NCI-H1092 treated with DMSO at 0.1 percent for 48 hours (cell line): ENCODE data around the gene SSX7.
"Not testable (repeated sequence)": the region's sequence is repeated elsewhere in the genome, so short reads cannot be mapped to it uniquely, and the experiment has no call there.

Experiments
- DNase-seq: peaks from one replicate; lab custom pipeline; 2025; lab: John Stamatoyannopoulos, UW

Gene SSX7

DNA sequence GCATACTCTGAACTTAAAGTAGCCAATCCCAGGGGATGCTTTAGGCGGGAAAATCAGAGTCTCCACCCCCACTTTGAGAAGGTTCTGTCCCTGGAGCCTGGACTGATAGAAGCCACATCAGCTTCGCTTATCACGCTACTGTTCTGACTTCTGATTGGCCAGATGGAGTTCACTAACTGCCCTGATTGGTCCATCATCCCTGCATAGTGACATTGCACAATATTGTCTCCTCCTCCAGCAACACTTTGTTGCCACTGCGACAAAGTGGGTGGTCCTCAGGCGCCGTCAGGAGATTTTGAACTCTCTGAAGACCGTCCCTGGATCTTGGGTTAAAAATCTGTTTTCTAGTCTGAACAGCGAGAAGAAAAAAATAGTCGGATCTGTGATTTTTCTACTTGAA, at the start of gene SSX7:
TSS of gene SSX7 (minus strand) at position 101 of the 400 bp plus-strand sequence. CDS start 1,428 bp downstream, outside the sequence.
- not testable (repeated sequence) for DNase-seq

DNA sequence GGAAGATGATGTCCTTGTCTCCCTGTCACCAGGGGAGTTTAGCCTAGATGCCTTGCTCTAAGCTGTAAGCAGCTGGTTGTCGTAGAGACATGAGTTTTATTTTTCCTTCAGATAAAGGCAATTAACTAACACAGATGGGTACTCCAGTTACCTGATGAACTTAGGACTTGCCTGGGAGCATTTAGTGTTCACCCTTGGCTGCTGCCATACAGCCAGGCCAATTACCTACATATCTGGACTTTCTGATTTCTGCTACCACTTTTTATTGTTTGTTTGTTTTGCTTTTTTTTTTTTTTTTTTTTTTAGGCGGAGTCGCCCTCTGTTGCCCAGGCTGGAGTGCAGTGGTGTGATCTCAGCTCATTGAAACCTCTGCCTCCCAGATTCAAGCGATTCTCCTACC, 37.3 kb upstream of the SSX7 start:
- not testable (repeated sequence) for DNase-seq

DNA sequence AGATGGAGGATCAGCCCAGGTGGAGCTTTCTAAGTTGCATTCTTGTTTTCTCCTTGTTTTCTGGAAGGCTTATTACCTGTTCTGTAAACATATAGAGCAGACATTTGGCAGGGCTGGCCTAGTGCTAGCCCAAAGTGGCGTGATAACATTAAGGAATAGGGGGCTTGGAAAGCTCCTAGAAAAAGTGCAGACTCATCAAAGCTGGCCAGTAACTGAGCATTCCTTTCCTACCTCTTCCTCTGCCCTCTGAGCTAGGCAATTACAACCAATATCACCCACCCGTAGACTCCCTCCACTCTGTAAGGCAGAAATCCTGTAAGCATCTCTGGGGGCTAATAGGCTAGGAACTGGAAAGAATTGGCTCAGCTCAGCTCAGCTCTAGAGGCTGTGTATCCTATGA, 7.5 kb upstream of the SSX7 start:
- not testable (repeated sequence) for DNase-seq

- not testable (repeated sequence) for DNase-seq
Observed at GRCh38 chrX:52655475-52655874, 775 bp upstream of the SSX7 start.

GRCh38 chrX:52650676-52651075, 4.0 kb downstream of the SSX7 start:
- not testable (repeated sequence) for DNase-seq

- DNase-seq, result not testable (repeated sequence)
Observed at GRCh38 chrX:52648956-52649355, 5.7 kb downstream of the SSX7 start.

GRCh38 chrX:52628483-52628882, 26.2 kb downstream of the SSX7 start:
- not testable (repeated sequence) for DNase-seq

GRCh38 chrX:52620661-52621060, 34.0 kb downstream of the SSX7 start:
- DNase-seq, result not testable (repeated sequence)

DNA sequence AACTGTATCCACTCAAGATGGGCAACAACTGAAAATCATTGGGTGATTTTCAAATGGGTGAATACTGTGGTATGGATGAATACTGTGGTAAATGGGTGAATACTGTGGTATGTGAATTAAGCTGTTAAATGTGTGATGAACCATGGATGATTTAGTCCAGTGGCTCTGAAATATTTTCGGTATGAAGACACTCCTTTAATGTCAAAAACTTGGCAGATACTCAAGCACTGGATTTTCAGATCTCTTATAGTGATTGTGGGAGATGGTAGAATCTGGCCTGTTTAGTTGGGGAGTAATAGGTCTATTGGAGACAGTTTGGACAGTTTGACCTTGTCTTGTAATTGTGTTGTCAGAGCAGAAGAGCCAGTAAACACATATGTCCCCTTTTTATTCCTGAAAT, 45.7 kb downstream of the SSX7 start:
- DNase-seq, result no peak

DNA sequence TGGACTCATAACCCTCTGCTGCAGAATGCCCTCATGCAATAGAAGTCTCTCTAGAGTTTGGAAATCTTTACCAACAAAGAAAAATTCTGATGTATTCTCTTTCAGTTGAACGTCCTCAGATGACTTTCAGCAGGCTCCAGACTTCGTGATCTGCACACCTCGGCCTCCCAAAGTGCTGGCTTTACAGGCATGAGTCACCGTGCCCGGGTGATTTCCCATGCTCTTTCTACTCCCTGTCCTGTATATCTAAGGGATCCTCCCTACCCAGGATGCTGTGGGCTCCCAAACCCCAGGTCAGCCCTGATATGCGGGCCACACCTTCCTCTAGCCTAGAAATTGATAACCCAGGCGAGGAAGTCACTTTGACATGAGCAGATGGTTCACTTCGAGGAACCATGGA, 51.5 kb downstream of the SSX7 start:
- DNase-seq, result not testable (repeated sequence)

GRCh38 chrX:52598886-52599285, 55.8 kb downstream of the SSX7 start:
- DNase-seq, result no peak

GRCh38 chrX:52594658-52595057, 60.0 kb downstream of the SSX7 start:
- DNase-seq, result no peak
